ENCODE data around the gene SURF2.

SURF2 gene

GRCh38 chr9:133344979-133345378 lies 11.4 kb upstream of the SURF2 start:
- no peak for TF ChIP-seq CTCF (IDR thresholded peaks at IDR 0.05; ENCODE audit: low read depth, low read length, missing control alignments)
- H3K4me3 ChIP-seq (replicated peaks; ENCODE audit: low read depth, low read length): no peak overlapping the region

DNA sequence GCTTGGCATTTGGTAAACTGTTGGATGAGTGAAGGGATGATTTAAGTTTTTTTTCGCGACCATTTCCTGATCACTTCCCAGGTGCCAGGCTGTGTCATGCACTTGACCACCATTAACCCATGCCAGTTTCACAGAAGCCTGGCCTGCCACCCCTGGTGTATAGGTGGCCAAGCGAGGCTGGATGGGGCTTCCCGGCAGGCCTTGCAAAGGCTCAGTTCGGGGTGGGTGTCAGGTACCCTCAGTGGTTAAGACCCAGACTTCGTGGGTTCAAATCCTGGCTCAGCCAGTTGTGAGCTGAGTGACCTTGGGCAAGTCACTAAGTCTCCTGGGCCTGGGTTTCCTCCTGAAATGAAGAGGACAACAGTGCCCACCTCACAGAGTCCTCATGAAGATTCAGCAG lies 10.8 kb upstream of the SURF2 start:
- no peak for DNase-seq (ENCODE audit: extremely low read depth, low read depth)
- H3K4me3 ChIP-seq (replicated peaks; ENCODE audit: low read depth, low read length): no peak overlapping the region
- TF ChIP-seq CTCF (IDR thresholded peaks at IDR 0.05; ENCODE audit: low read depth, low read length, missing control alignments): no peak

More at GRCh38 chr9:133344979-133345378, 11.4 kb upstream of the SURF2 start:
- DNase-seq (ENCODE audit: extremely low read depth, low read depth): no peak

DNA sequence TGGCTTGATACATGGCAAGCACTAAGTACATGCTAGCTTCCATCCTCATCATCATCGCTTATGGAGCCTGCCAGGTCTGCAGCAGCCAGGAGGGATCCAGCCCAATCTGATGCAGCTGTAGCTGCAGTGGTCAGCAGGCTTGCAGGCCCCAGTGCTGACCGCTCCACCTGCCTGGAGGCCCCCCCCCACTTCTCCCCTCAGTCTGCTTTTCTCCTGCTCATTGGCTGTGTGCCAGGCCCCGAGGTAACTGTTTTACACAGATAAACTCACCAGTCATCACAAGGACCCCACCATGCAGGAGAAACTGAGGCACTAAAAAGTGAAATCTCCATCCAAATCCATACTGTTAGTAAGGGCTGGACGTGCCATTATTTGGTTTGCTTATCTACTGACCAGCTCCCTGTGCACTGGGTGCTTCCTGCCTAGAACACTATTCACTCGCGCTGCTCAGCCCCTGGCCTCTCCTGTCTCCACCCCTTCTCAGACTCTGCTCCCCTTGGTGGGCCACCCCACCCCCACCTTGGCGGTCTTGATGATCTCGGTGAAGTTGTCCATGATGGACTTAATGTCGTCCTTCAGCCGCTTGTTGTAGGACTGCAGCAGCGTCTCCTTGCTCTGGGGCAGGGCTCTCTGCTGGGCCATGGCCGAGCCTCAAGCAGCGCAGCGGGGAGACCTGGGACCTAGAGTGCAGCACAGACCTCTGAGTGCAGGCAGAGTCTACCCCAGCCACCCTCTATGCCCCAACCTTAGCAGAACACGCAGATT lies 10.1 kb upstream of the SURF2 start:
- TF ChIP-seq CTCF (IDR thresholded peaks at IDR 0.05; ENCODE audit: low read depth, low read length, missing control alignments): no peak
- H3K4me3 ChIP-seq (replicated peaks; ENCODE audit: low read depth, low read length): peak overlapping the region; percentile 100
- no peak for DNase-seq (ENCODE audit: extremely low read depth, low read depth)

GRCh38 chr9:133347515-133347984 lies 8.8 kb upstream of the SURF2 start:
- TF ChIP-seq CTCF (IDR thresholded peaks at IDR 0.05; ENCODE audit: low read depth, low read length, missing control alignments): no peak
- DNase-seq (ENCODE audit: extremely low read depth, low read depth): no peak

DNA sequence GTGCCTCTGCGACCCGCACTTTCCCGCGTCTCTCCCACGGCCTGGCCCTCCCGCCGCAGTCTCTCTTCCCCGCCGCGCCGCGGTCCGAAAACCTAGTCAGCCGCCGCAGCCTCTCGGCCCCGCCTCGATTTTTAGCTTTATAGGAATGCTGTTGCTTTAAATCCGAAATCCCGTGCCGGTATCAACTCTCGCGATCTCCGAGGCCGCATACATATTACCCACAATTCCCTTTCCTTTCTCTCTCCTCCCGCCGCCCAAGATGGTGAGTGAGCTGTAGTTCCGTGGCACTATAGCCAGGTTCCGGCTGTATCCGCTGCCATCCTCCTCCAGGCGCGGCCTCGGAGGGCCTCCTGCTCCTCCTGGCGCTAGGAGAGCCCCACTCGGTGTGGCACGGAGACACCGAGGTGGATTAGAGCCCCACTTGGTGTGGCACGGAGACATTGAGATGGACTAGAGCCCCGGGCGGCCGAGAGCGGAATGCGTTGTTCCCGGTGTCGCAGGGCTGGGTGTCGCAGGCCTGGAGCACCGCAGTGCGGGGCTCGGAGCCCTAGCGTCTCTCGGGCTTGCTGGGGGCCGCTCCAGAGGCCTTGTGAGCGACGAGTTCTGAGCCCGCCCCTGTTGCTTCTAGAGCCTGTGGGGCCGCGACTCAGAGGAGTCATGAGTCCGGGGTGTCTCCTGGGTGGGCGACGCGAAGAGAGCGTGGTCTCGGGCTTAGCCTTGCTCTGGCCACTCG lies 8.2 kb upstream of the SURF2 start, which contains the start of the genes MED22 and RPL7A:
TSS of gene MED22 (minus strand) at position 147 of the 733 bp plus-strand sequence. CDS start 1,469 bp downstream, outside the sequence.
TSS of gene RPL7A (plus strand) at position 234 of the 733 bp plus-strand sequence. CDS start at position 260, 26 bp downstream.
- TF ChIP-seq CTCF (IDR thresholded peaks at IDR 0.05; ENCODE audit: low read depth, low read length, missing control alignments): no peak
- H3K4me3 ChIP-seq (replicated peaks; ENCODE audit: low read depth, low read length): peak within 1 kb of the TSS; percentile 100
- peak; percentile 91 for DNase-seq (ENCODE audit: extremely low read depth, low read depth)

More at GRCh38 chr9:133347515-133347984, 8.8 kb upstream of the SURF2 start:
- peak overlapping the region; percentile 100 for H3K4me3 ChIP-seq (replicated peaks; ENCODE audit: low read depth, low read length)

- no peak for DNase-seq (ENCODE audit: extremely low read depth, low read depth)
- H3K4me3 ChIP-seq (replicated peaks; ENCODE audit: low read depth, low read length): peak overlapping the region; percentile 100
- no peak for TF ChIP-seq CTCF (IDR thresholded peaks at IDR 0.05; ENCODE audit: low read depth, low read length, missing control alignments)
These were observed 7.4 kb upstream of the SURF2 start for GRCh38 chr9:133348718-133349573.
